HepG2 (cell line): ENCODE results near the gene ADAM22. TPM values are rescaled to one million over a fixed set of nuclear protein-coding genes. Genes with fewer than 3 reads are reported as not detected.

Experiments
- ATAC-seq: fragments of 200-7000 bp; cut with Tn5 transposase; 3 replicates; pipeline ENCODE4 v1.9.1; 2020; ENCODE audit warnings: mild to moderate bottlenecking, moderate library complexity
- BruUV-seq: library from RNA; stranded (reverse); fragments of 400-500 nt; replicated peaks from 2 replicates; lab custom pipeline; 2021; lab: Mats Ljungman, UMichigan
- CTCF ChIA-PET: fragments of 300-600 bp; formaldehyde crosslinking; extraction: SDS; loops from one replicate; lab custom pipeline; 2021; ENCODE audit warnings: low total read pairs, inconsistent platforms, low intra/inter-chr PET ratio; lab: Yijun Ruan, JAX
- POLR2A ChIA-PET: fragments of 350-600 bp; sonication (Branson Sonifier 250); formaldehyde crosslinking; loops from one replicate; lab custom pipeline; 2020; ENCODE audit warnings: antibody characterized with exemption, inconsistent platforms; lab: Yijun Ruan, JAX
- DNase-seq: peaks from one replicate; pipeline ENCODE4 v3.0.0-alpha.2; 2015; ENCODE audit warnings: low spot score
- FAIRE-seq: peaks from 3 replicates; lab custom pipeline; 2011; peaks lifted over from hg19 to GRCh38; lab: Jason Lieb, UNC
- H2AFZ ChIP-seq: one replicate; pipeline ENCODE4 v1.6.1; 2011; ENCODE audit warnings: low read length, inconsistent platforms
- H3K27ac ChIP-seq: fragments of 300-600 bp; 3 replicates; pipeline ENCODE4 v1.8.0; 2011; ENCODE audit warnings: mixed run types, mild to moderate bottlenecking, mixed read lengths, low read length, inconsistent platforms; ENCODE audit not compliant: insufficient read depth; ENCODE audit errors: extremely low read length
- H3K27me3 ChIP-seq, 2 experiments: fragments of 200-600 bp in 1 of 2; 2 replicates in 1 of 2; 3 replicates in 1 of 2; pipeline versions ENCODE4 v1.6.0 to v1.8.0; 2011; ENCODE audit warnings: low read length in 2 of 2, mild to moderate bottlenecking in 2 of 2, moderate library complexity in 2 of 2, inconsistent platforms in 1 of 2; ENCODE audit not compliant: insufficient read depth in 2 of 2, control insufficient read depth in 1 of 2
- H3K36me3 ChIP-seq, 2 experiments: fragments of 200-600 bp in 1 of 2; replicated peaks in 1 of 2; 2 replicates in 1 of 2; 3 replicates in 1 of 2; pipeline versions ENCODE4 v1.5.1 to v1.8.0; 2011; ENCODE audit warnings: low read length in 2 of 2, inconsistent platforms in 1 of 2; ENCODE audit not compliant: insufficient read depth in 2 of 2, control insufficient read depth in 1 of 2
- H3K4me1 ChIP-seq: 2 replicates; pipeline ENCODE4 v1.5.1; 2012; ENCODE audit warnings: low read length, inconsistent platforms; ENCODE audit not compliant: insufficient read depth
- H3K4me2 ChIP-seq: 2 replicates; pipeline ENCODE4 v1.6.0; 2011; ENCODE audit warnings: low read depth, low read length, inconsistent platforms
- H3K4me3 ChIP-seq, 3 experiments: fragments of 200-600 bp in 1 of 3; sonication (generic), shearing (Covaris generic) in 1 of 3; replicated peaks in 1 of 3; 2 replicates each; pipeline ENCODE4 v1.5.1; 2011 to 2016; ENCODE audit warnings: low read length in 3 of 3, inconsistent platforms in 2 of 3, low read depth in 2 of 3, mild to moderate bottlenecking in 2 of 3, control low read depth in 1 of 3, mixed read lengths in 1 of 3; ENCODE audit not compliant: insufficient read depth in 1 of 3
- H3K79me2 ChIP-seq: one replicate; pipeline ENCODE4 v1.6.1; 2011; ENCODE audit warnings: low read length, inconsistent platforms; ENCODE audit not compliant: insufficient read depth
- H3K9ac ChIP-seq: 2 replicates; pipeline ENCODE4 v1.6.0; 2011; ENCODE audit warnings: mild to moderate bottlenecking, low read depth, low read length, inconsistent platforms; ENCODE audit not compliant: insufficient read depth
- H3K9me3 ChIP-seq: 2 replicates; pipeline ENCODE4 v1.5.1; 2012; ENCODE audit warnings: mild to moderate bottlenecking, low read length
- H4K20me1 ChIP-seq: 2 replicates; pipeline ENCODE4 v1.6.0; 2011; ENCODE audit warnings: inconsistent platforms, mild to moderate bottlenecking, low read length, moderate library complexity; ENCODE audit not compliant: insufficient read depth
- ATF2 ChIP-seq: sonication (generic); formaldehyde crosslinking; IDR thresholded peaks from 2 replicates; pipeline ENCODE4 v1.4.0; 2020; ENCODE audit warnings: missing genetic modification reagents
- CC2D1A ChIP-seq: sonication (generic); formaldehyde crosslinking; IDR thresholded peaks from 2 replicates; pipeline ENCODE4 v1.8.1; 2023; ENCODE audit warnings: mild to moderate bottlenecking, missing genetic modification reagents
- CEBPB ChIP-seq: IDR thresholded peaks from 2 replicates; pipeline ENCODE4 v1.6.1; 2011; ENCODE audit warnings: low read depth, low read length, improper control_type of control experiment, borderline replicate concordance
- FUBP1 ChIP-seq: sonication (generic); formaldehyde crosslinking; IDR thresholded peaks from 2 replicates; pipeline ENCODE4 v1.5.1; 2020; ENCODE audit warnings: missing genetic modification reagents, mild to moderate bottlenecking, borderline replicate concordance
- ZNF124 ChIP-seq: sonication (generic); formaldehyde crosslinking; IDR thresholded peaks from 2 replicates; pipeline ENCODE4 v1.4.0; 2020; ENCODE audit warnings: missing genetic modification reagents
- ZNF24 ChIP-seq: fragments of 450-650 bp; IDR thresholded peaks from 2 replicates; pipeline ENCODE4 v1.6.1; 2017; ENCODE audit warnings: antibody characterized with exemption, mild to moderate bottlenecking
- ZNF350 ChIP-seq: sonication (generic); formaldehyde crosslinking; IDR thresholded peaks from 2 replicates; pipeline ENCODE4 v1.4.0; 2020; ENCODE audit warnings: mild to moderate bottlenecking, low read depth, missing genetic modification reagents, borderline replicate concordance
- ZNF562 ChIP-seq: sonication (generic); formaldehyde crosslinking; IDR thresholded peaks from 2 replicates; pipeline ENCODE4 v1.8.0; 2022; ENCODE audit warnings: missing genetic modification reagents, borderline replicate concordance
- ZNF570 ChIP-seq: sonication (generic); formaldehyde crosslinking; IDR thresholded peaks from 2 replicates; pipeline ENCODE4 v1.4.0; 2020; ENCODE audit warnings: mild to moderate bottlenecking, missing genetic modification reagents, borderline replicate concordance
- ZNF761 ChIP-seq: sonication (generic); formaldehyde crosslinking; conservative IDR thresholded peaks from 2 replicates; pipeline ENCODE4 v1.4.0; 2020; ENCODE audit warnings: mild to moderate bottlenecking, missing genetic modification reagents
- WGBS: methylation state at CpG from one replicate; pipeline ENCODE4 v1.1.6; 2017; ENCODE audit warnings: low lambda C conversion rate; 5-methylcytosine and 5-hydroxymethylcytosine counted together
- in situ Hi-C: cut with HindIII; loops from 2 replicates; pipeline ENCODE4 v1.10.0; 2017; ENCODE audit warnings: low pct_unique_long_range_greater_than_20kb; ENCODE audit not compliant: extremely low pct_ligation_motif_present
- intact Hi-C: fragments of 100-400 bp; cut with micrococcal nuclease; formaldehyde crosslinking; loops from one replicate; pipeline ENCODE4 v1.10.0; 2022; ENCODE audit not compliant: unreplicated experiment
- polyA plus RNA-seq, 8 experiments: library from polyadenylated mRNA; depleted of rRNA in 3 of 8; stranded (reverse) in 7 of 8; unstranded in 1 of 8; fragments of >200 nt; fragmentation: Illumina TruSeq in 4 of 8; extraction: Trizol in 4 of 8; gene quantifications; 2 replicates each; pipeline versions ENCODE4 v1.2.1 to v1.2.3, GENCODE V29; 2011 to 2016; ENCODE audit warnings: low read depth in 4 of 8, missing spikeins in 1 of 8, mixed read lengths in 1 of 8; ENCODE audit not compliant: insufficient read depth in 1 of 8
- total RNA-seq, 5 experiments: library from RNA; depleted of rRNA; stranded (reverse); fragments of >200 nt; fragmentation: Illumina TruSeq; extraction: Trizol; gene quantifications; 2 replicates each; pipeline ENCODE4 v1.2.3, GENCODE V29; 2016; ENCODE audit warnings: low read depth in 1 of 5

ADAM22 gene
- total and polyA plus RNA-seq, 2 of the 13 experiments (the other 11 are each of a cell fraction or from before 2014, with no cell fraction given): 1.9 to 6.7 TPM

DNA sequence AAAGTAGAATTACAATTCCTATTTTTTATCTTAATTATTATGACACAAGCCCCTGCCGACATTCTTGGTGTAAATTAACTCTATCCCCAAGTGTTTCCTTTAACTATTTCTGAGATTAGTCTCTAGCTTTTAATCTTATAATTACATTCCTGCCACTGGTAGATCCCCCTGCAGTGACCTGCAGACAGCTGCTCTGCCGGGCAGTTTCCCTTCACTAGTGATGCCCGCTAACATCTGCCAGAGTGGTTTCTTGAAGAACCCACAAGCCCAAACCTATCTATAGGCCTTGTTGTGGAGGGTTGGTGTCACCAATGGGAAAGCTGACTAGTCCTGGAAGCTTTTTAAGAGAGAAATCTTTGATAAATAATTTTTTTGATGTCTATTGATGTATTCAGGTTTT, 50.0 kb downstream of the ADAM22 start:
- DNase-seq (no peak), ATAC-seq (no peak), FAIRE-seq (no peak)
- Histone ChIP-seq H3K9me3 (no peaks in the 10 kb centered on the region), H3K79me2 (no peaks in the 10 kb centered on the region), H3K4me2 (no peak overlapping the region), H3K4me3 (no peak overlapping the region), H3K36me3 (no peaks in the 10 kb centered on the region), H3K27ac (no peak overlapping the region), H2AFZ (no peak overlapping the region), H3K9ac (no peak overlapping the region), H3K4me1 (no peaks in the 10 kb centered on the region), H3K27me3 (no peaks in the 10 kb centered on the region), H4K20me1 (no peaks in the 10 kb centered on the region)
- in situ Hi-C loops: no loop called here
- intact Hi-C loops: no loop called here
- TF ChIP-seq ZNF562 (CRISPR knock-in tag) (no peak), ZNF24 (no peak), ZNF761 (no peak), ZNF124 (CRISPR knock-in tag) (no peak), ATF2 (CRISPR knock-in tag) (no peak), CC2D1A (no peak), ZNF350 (CRISPR knock-in tag) (no peak)
- BruUV-seq: no TSS peak
- 57% methylated on average over 3 of the region's 3 CpGs for WGBS
- CTCF ChIA-PET: no interaction called here
- POLR2A ChIA-PET: no interaction called here

- Histone ChIP-seq H3K27me3 (no peaks in the 10 kb centered on the region), H2AFZ (no peak overlapping the region), H3K9me3 (no peaks in the 10 kb centered on the region), H3K9ac (no peak overlapping the region), H3K79me2 (no peaks in the 10 kb centered on the region), H3K4me1 (no peaks in the 10 kb centered on the region), H3K36me3 (no peaks in the 10 kb centered on the region), H3K27ac (no peak overlapping the region), H3K4me3 (no peak overlapping the region)
- FAIRE-seq: no peak
- no peak for DNase-seq
- no peak for ATAC-seq
- ChIA-PET CTCF (no interaction called here), POLR2A (no interaction called here)
- no peak for TF ChIP-seq FUBP1 (CRISPR knock-in tag)
- TF ChIP-seq ZNF570 (CRISPR knock-in tag): no peak
- TF ChIP-seq CEBPB: peak; percentile 58; the same call in 1 of the 2 replicates
- TF ChIP-seq, all 625 proteins: peak for 1
- intact Hi-C loops: no loop called here
- Histone ChIP-seq H3K4me2 (no peak overlapping the region), H4K20me1 (no peaks in the 10 kb centered on the region)
- in situ Hi-C loops: no loop called here
- BruUV-seq: no TSS peak
These were observed 59.2 kb downstream of the ADAM22 start for GRCh38 chr7:87993269-87993668.
